Measurements from ENCODE around the gene PTPRCAP. TPM values are rescaled to one million over a fixed set of nuclear protein-coding genes. Genes with fewer than 3 reads are reported as not detected.

The PTPRCAP gene
- polyA plus RNA-seq, 1 donor (not counting 4 experiments of a cell fraction or from before 2014, with no cell fraction given) = not detected

DNA sequence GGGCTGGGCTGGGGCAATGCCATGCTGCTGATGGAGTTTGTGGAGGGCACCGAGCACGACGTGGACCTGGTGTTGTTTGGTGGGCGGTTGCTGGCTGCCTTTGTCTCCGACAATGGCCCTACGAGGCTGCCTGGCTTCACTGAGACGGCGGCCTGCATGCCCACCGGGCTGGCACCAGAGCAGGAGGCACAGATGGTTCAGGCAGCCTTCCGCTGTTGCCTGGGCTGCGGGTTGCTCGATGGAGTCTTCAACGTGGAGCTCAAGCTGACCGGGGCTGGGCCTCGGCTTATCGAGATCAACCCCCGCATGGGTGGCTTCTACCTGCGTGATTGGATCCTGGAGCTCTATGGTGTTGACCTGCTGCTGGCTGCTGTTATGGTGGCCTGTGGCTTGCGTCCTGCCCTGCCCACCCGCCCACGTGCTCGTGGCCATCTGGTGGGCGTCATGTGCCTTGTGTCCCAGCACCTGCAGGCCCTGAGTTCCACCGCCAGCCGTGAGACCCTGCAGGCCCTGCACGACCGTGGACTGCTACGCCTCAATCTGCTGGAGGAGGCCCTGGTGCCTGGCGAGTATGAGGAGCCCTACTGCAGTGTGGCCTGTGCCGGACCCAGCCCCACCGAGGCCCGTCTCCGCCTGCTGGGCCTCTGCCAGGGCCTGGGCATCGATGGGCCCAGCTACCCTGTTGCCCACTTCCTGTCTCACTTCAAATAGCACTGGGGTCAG lies 13.4 kb downstream of the PTPRCAP start:
- no peak overlapping the region for H3K4me3 ChIP-seq (ENCODE audit: control insufficient read depth in 2 of 3, extremely low read depth in 1 of 3, insufficient read depth in 2 of 3, low read depth in 1 of 3, low read length in 3 of 3)
- FAIRE-seq (no peak), DNase-seq (ENCODE audit: low read depth, low spot score) (no peak)
- H3K27ac ChIP-seq (ENCODE audit: control insufficient read depth, insufficient read depth, low read length) = no peak overlapping the region
- H3K9ac ChIP-seq (ENCODE audit: control insufficient read depth, extremely low read depth, insufficient read depth, low read length) = no peak overlapping the region
- no peak for TF ChIP-seq EZH2 (IDR thresholded peaks at IDR 0.05; ENCODE audit: low read length)
- TF ChIP-seq, protein P1, sequence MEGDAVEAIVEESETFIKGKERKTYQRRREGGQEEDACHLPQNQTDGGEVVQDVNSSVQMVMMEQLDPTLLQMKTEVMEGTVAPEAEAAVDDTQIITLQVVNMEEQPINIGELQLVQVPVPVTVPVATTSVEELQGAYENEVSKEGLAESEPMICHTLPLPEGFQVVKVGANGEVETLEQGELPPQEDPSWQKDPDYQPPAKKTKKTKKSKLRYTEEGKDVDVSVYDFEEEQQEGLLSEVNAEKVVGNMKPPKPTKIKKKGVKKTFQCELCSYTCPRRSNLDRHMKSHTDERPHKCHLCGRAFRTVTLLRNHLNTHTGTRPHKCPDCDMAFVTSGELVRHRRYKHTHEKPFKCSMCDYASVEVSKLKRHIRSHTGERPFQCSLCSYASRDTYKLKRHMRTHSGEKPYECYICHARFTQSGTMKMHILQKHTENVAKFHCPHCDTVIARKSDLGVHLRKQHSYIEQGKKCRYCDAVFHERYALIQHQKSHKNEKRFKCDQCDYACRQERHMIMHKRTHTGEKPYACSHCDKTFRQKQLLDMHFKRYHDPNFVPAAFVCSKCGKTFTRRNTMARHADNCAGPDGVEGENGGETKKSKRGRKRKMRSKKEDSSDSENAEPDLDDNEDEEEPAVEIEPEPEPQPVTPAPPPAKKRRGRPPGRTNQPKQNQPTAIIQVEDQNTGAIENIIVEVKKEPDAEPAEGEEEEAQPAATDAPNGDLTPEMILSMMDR (optimal IDR thresholded peaks at IDR 0.05 in 1 of 3, IDR thresholded peaks at IDR 0.05 in 1 of 3, conservative IDR thresholded peaks at IDR 0.05 in 1 of 3; ENCODE audit: extremely low read depth in 1 of 3, insufficient read depth in 2 of 3, low read length in 3 of 3) = no peak
- no peaks in the 10 kb centered on the region for H3K36me3 ChIP-seq (ENCODE audit: control insufficient read depth in 2 of 2, extremely low read depth in 1 of 2, insufficient read depth in 2 of 2, low read length in 2 of 2)
- no peaks in the 10 kb centered on the region for H3K9me3 ChIP-seq (ENCODE audit: control insufficient read depth, low read depth, low read length)
- no peak overlapping the region for H2AFZ ChIP-seq (ENCODE audit: control insufficient read depth, low read length)
- H3K4me1 ChIP-seq (ENCODE audit: control insufficient read depth, extremely low read depth, insufficient read depth, low read length) = peaks cover 21% of the 10 kb centered on the region
- H3K9me1 ChIP-seq (ENCODE audit: control insufficient read depth, extremely low read depth, insufficient read depth, low read length) = no peaks in the 10 kb centered on the region
- no peak overlapping the region for H3K4me2 ChIP-seq (ENCODE audit: control insufficient read depth, extremely low read depth, insufficient read depth, low read depth, low read length)
- peaks cover 4% of the 10 kb centered on the region for H3K27me3 ChIP-seq (ENCODE audit: control insufficient read depth, extremely low read depth, insufficient read depth, low read length)
- H3K79me2 ChIP-seq (ENCODE audit: control insufficient read depth, insufficient read depth, low read length) = peaks cover 7% of the 10 kb centered on the region
- no peaks in the 10 kb centered on the region for H4K20me1 ChIP-seq (ENCODE audit: control insufficient read depth, extremely low read depth, insufficient read depth, low read length)
- dilution Hi-C loops (cut with MboI; ENCODE audit: extremely low pct_ligation_motif_present, low sequenced_read_pairs) = no loop called here

DNA sequence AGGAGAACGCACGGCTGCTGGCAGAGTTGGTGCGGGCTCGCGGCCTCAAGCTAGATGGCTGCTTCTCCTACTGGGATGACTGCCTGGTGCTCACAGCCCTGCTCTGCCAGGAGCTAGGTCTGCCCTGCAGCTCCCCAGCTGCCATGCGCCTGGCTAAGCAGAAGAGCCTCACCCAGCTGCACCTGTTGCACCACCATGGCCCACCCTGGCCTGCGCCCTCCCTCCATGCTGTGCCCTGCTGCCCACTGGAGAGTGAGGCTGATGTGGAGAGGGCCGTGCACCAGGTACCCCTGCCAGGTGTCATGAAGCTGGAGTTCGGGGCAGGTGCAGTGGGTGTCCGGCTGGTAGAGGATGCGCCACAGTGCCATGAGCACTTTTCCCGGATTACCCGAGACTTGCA lies 14.0 kb downstream of the PTPRCAP start:
- Histone ChIP-seq H3K9ac (ENCODE audit: control insufficient read depth, extremely low read depth, insufficient read depth, low read length) (no peak overlapping the region), H3K36me3 (ENCODE audit: control insufficient read depth in 2 of 2, extremely low read depth in 1 of 2, insufficient read depth in 2 of 2, low read length in 2 of 2) (no peaks in the 10 kb centered on the region), H3K4me3 (ENCODE audit: control insufficient read depth in 2 of 3, extremely low read depth in 1 of 3, insufficient read depth in 2 of 3, low read depth in 1 of 3, low read length in 3 of 3) (no peak overlapping the region), H3K4me2 (ENCODE audit: control insufficient read depth, extremely low read depth, insufficient read depth, low read depth, low read length) (no peak overlapping the region), H3K9me1 (ENCODE audit: control insufficient read depth, extremely low read depth, insufficient read depth, low read length) (no peaks in the 10 kb centered on the region), H2AFZ (ENCODE audit: control insufficient read depth, low read length) (no peak overlapping the region), H3K27me3 (ENCODE audit: control insufficient read depth, extremely low read depth, insufficient read depth, low read length) (peaks cover 4% of the 10 kb centered on the region), H3K4me1 (ENCODE audit: control insufficient read depth, extremely low read depth, insufficient read depth, low read length) (peaks cover 25% of the 10 kb centered on the region), H4K20me1 (ENCODE audit: control insufficient read depth, extremely low read depth, insufficient read depth, low read length) (no peaks in the 10 kb centered on the region), H3K27ac (ENCODE audit: control insufficient read depth, insufficient read depth, low read length) (no peak overlapping the region), H3K9me3 (ENCODE audit: control insufficient read depth, low read depth, low read length) (no peaks in the 10 kb centered on the region), H3K79me2 (ENCODE audit: control insufficient read depth, insufficient read depth, low read length) (peaks cover 1% of the 10 kb centered on the region)
- DNase-seq (ENCODE audit: low read depth, low spot score) = no peak
- dilution Hi-C loops (cut with MboI; ENCODE audit: extremely low pct_ligation_motif_present, low sequenced_read_pairs) = no loop called here
- TF ChIP-seq, protein P1 (optimal IDR thresholded peaks at IDR 0.05 in 1 of 3, IDR thresholded peaks at IDR 0.05 in 1 of 3, conservative IDR thresholded peaks at IDR 0.05 in 1 of 3; ENCODE audit: extremely low read depth in 1 of 3, insufficient read depth in 2 of 3, low read length in 3 of 3) = no peak
- no peak for TF ChIP-seq EZH2 (IDR thresholded peaks at IDR 0.05; ENCODE audit: low read length)
- FAIRE-seq = no peak

Data from keratinocyte (primary cell).